HL-60/S4 treated with phorbol 12-myristate 13-acetate at 8.2 ng/mL for 4 days and 3 days (cell line): ENCODE data around the gene GLYR1.

ENCODE experiments used
- in situ Hi-C: fragments of 300-500 bp; cut with MboI; formaldehyde crosslinking; loops from 2 replicates; pipeline ENCODE4 v1.15.0; 2022; ENCODE audit warnings: low sequenced_read_pairs

The GLYR1 gene

DNA sequence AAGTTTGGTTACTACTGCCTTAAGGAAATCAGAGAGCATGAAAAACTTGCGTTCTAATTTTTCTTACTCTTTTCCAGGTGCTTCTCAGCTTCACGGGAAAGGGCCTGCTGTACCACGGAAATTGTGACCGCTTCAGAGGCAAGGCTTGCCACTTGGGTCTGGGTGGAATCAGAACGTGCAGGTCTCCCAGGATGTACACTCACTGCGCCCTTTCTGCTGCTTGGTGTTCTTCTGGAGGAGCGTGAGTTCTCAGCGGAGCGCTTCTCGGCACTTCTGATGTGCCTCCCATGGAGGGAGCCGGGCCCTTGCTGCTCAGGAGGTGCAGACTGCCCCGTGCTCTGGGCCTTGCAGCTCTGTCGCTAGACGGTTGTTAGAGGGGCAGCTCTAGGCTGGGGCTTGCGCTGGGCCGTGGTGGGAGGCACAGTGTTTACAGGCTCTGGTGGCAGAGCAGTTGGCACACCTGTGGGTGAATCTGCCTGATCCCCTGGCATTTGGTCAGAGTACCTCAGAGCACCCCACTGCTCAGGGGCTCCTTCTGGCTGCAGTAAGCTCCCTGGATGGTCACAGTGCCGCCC is 33.0 kb upstream of the GLYR1 start:
- in situ Hi-C loops, result no loop called here

DNA sequence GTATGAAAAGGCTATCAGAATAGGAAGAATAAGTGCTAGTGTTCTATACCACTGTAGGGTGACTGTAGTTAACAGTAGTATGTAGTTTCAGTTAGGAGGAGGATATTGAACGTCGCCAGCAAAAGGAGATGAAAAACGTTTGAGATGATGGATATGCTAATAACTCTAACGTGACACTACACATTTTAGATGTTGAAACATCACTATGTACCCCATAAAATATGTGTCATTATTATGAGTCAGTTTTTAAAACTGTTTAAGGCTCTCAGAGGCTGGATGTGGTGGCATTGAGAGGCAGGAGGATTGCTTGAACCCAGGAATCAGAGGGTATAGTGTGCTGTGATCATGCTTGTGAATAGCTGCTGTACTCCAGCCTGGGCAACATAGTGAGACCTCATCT is 32.0 kb upstream of the GLYR1 start:
- in situ Hi-C loops, result no loop called here

DNA sequence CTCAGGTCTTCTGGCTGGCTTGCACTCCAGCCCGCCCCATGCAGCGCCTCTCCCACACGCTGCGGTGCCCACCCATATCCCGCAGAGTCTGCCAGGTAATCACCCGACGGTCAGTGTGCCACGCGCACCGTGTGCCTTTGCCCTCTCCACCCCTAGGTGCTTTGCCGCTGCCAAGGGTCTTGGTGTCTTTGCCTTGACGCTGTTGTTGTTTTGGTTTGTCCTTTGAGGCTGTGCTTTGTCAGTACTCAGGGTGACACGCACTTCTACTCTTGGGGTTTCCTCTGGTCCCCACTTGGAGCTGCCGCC is 30.2 kb upstream of the GLYR1 start:
- in situ Hi-C loops, result no loop called here

DNA sequence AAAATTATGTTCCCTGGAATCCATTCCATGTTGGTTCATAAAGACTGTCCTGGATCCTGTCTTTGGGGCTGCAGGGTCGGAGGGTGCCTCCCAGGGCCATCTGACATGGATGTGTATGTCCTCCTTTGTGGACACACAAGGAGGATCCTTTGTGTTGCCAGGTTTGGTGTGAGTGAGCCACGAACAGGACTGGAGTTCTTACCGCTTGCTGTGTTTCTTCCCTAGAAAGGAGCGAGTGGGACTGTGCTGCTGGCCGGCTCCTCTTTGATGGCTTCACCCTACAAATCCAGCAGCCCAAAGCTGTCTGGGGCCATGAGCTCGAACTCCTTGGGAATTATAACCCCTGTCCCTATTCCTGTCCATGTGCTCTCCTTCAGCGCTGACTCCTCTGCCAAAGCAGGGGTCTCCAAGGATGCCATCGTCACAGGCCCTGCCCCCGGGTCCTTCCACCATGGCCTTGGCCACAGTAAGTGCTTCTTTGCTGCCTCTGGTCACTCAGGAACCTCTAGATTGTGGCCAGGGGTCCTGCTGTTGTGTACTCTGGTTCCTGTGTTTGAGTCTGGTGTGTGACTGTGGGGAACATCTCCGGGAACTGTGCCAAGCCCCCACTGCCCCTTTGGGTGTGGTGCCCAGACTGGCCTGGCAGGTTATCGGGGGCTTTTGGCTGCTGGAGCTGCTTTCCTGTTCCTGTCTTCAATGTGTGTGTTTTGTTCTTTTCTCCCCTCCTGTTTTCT is 29.7 kb upstream of the GLYR1 start:
- in situ Hi-C loops, result no loop called here

DNA sequence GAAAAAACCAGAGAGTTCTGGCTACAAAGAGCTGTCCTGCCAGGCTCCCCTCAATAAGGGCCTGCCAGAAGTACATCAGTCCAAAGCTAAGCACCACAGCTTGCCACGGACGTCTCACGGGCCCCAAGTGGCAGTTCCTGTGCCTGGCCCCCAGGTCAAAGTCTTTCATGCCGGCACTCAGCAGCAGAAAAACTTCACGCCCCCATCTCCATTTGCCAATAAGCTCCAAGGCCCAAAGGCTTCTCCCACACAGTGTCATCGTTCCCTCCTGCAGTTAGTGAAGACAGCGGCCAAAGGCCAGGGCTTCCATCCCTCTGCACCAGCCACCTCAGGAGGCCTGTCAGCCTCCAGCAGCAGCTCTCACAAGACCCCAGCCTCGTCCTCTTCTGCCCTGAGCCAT is 27.6 kb upstream of the GLYR1 start:
- in situ Hi-C loops, result loop anchor here (25.0 kb wide), 1 partner anchor 213 kb away; the partner anchor contains the start of gene EEF2KMT

DNA sequence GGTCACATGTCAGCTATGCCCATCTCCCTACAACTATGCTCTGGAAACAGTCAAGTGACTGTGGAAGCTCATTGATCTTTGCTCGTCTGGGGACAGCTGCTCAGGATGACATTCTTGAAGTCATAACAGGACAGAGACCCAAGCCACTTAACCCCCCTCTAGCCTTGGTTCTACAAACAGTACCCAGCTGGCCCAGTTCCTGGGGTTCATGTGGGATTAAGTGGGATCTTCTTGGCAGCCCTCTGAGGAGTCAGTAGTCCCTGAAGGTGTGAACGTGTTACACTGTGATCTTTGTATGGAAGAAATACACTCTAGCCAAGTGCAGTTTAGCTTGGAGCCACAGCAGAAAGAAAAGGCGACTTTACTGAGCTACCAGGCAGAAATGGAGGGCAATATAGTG is 26.0 kb upstream of the GLYR1 start:
- in situ Hi-C loops, result loop anchor here (25.0 kb wide), 1 partner anchor 214 kb away; the partner anchor contains the start of gene EEF2KMT

DNA sequence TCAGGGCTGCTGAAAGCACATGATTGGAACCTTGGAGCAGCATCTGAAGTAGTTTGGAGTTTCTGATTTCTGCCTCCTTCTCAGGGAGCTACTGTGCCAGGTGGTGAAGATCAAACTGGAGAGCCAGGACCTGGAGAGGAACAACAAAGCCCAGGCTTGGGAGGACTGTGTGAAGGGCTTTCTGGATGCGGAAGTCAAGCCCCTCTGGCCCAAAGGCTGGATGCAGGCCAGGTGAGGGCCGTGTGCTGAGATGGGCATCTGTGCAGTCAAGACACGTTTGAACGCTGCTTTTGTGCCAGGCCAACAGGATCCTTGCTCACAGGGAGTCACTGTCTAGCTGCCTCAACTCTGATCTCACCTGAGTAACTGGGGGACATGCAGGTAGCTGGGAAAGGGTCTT is 24.0 kb upstream of the GLYR1 start:
- in situ Hi-C loops, result loop anchor here (25.0 kb wide), 1 partner anchor 216 kb away; the partner anchor contains the start of gene EEF2KMT

DNA sequence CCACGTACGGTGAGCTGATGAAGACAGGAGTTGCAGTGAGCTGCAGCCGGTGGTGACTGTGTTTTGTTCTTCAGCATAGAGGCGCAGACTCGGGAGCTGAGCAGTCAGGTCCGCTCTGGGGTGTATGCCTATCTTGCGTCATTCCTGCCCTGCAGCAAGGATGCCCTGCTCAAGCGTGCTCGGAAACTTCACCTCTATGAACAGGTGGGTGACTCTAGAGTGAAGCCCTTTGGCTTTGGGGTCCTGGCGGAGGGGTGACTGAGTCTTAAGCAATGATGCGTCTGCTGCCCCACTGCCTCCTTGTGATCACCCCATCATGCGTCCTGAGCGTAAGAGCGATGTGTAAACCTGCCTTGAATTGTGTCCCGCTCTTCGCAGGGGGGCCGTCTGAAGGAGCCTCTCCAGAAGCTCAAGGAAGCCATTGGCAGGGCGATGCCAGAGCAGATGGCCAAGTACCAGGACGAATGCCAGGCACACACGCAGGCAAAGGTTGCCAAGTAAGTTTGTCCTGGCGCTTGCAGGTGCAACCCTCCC is 23.1 kb upstream of the GLYR1 start:
- in situ Hi-C loops, result loop anchor here (25.0 kb wide), 1 partner anchor 217 kb away; the partner anchor contains the start of gene EEF2KMT

DNA sequence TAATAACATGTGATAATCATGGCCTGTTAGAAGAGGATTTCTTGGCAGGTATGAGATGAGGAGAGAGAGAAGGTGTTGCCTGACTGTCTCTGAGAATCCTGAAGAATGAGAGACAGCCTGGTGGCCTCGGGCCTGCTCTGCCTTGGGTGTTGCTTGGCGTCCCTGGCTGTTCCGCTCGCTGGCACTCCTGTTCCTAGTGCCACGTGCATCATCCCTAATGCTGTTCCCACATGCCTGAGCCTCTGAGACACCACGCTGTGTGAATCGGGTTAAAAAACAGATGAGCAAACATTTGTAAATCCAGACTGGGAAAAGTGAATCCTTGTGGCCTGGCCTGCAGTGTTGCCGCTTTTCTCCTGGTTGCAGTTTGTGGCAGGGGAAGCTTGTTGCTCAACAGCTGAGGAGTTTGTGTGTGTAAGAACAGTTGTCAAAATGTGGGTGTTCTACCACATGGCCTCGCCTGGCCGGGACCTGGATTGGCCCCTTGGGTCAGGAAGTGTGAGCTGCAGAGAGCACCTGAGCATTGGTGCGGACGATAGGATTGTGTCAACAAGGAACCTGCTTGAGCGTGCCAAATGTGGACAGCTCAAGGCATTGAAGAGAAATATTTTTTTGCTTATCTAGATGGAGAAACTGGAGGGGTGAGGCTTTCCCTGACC is 22.2 kb upstream of the GLYR1 start:
- in situ Hi-C loops, result loop anchor here (25.0 kb wide), 1 partner anchor 218 kb away; the partner anchor contains the start of gene EEF2KMT

DNA sequence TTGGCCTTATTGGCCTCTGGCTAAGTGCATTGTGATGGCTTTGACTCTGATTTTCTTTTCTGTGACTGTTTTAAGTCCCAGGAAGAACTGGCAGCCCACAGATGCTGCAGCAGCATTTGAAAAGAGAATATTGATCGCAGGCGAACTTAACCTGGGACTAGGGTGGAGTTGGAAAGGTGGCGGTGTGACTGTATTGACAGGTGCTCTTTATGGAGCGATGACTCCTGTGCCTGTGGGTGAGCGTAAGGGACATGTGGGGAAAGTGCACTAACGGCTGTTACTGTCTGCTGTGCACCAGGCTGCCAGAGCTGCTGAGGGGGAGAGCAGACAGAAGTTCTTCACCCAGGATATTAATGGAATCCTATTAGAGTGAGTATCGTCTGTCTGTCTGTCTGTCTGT is 21.4 kb upstream of the GLYR1 start:
- in situ Hi-C loops, result loop anchor here (25.0 kb wide), 1 partner anchor 219 kb away; the partner anchor contains the start of gene EEF2KMT

DNA sequence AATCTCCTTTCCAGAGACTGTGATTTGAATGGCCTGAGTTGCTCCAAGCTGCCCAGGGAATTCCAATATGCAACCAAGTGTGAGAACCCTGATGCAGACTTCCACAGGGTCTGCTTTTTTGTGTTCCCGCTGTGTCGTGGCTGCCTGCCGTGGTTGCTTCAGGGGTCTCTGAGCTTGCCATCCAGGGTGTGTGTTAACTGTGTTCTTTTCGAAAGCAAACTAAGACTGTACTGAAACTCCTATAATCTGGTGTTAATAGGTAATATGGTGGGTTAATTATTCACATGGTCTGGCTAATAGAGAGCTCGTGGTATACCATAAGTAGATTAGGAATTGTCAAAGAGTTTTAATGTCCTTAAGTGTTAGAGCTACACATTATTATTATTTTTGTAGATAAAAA is 20.9 kb upstream of the GLYR1 start:
- in situ Hi-C loops, result loop anchor here (25.0 kb wide), 1 partner anchor 219 kb away; the partner anchor contains the start of gene EEF2KMT

DNA sequence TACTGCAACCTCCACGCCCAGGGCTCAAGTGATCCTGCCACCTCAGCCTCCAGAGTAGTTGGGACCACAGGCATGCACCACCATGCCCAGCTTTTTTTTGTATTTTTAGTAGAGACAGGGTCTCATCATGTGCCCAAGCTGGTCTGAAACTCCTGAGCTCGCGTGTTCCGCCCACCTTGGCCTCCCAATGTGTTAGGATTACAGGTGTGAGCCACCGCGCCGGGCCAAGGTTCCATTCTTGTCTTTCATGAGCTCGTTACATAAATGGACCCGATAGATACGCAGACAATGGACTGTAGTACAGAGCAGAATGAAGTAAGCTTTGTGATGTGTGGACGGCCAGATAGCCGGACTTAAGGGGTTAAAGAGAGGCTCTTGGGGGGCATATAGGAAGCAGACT is 19.5 kb upstream of the GLYR1 start:
- in situ Hi-C loops, result loop anchor here (25.0 kb wide), 1 partner anchor 221 kb away; the partner anchor contains the start of gene EEF2KMT

DNA sequence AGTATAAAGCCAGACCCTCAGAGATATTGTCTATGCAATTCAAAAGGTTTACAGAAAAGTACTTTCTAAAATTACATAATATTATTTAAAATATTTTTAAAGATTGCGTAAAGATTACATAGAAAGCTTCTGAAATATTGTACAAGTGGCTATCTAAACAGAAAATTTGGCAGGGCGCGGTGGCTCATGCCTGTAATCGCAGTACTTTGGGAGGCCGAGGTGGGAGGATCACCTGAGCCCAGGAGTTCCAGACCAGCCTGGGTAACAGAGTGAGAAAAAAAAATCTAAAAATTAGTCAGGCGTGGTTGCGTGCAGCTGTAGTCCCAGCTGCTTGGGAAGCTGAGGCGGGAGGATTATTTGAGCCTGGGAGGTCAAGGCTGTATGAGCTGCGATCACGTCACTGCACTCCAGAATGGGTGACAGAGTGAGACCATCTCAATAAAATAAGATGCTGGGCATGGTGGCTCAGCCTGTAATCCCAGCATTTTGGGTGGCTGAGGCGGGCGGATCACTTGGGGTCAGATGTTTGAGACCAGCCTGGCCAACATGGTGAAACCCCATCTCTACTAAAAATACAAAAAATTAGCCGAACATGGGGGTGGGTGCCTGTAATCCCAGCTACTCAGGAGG is 18.3 kb upstream of the GLYR1 start:
- in situ Hi-C loops, result loop anchor here (25.0 kb wide), 1 partner anchor 222 kb away; the partner anchor contains the start of gene EEF2KMT

DNA sequence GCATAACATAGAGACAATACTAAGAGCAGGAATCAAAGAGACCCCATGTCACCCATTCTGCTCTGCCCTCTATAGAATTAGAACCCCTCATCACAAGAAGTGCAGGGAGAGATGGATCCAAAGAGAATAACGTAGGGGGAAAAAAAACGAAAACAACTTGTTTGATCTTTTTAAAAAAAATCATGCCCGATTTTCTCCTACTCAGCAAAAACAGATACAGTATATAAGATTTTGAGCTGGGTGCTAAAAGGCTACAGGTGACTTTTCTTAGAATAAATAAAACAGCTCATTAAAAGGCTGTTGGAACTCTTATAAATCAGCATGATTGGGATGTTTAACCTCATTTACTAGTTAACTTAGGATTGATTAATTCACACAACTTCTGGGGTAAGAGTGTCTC is 17.6 kb upstream of the GLYR1 start:
- in situ Hi-C loops, result loop anchor here (25.0 kb wide), 1 partner anchor 223 kb away; the partner anchor contains the start of gene EEF2KMT

DNA sequence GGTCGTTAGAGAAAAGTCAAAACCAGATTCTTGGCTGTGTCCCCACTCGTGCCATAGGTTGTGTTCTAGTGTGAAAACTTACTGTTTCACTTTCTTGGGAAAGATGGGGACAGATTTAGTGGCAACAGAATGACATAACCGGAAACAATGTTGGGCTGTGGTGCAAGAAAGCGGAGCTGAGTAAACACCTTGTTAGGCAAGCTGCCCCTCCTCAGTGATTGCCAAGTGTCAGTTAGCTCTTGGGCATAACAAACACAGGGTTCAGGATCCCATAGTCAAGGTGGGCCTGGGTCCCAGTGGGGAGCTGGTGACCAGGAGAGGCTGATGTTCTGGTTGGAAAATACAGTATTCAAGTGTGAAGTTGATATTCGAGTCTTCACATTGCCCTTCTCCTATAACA is 15.6 kb upstream of the GLYR1 start:
- in situ Hi-C loops, result loop anchor here (25.0 kb wide), 1 partner anchor 225 kb away; the partner anchor contains the start of gene EEF2KMT

DNA sequence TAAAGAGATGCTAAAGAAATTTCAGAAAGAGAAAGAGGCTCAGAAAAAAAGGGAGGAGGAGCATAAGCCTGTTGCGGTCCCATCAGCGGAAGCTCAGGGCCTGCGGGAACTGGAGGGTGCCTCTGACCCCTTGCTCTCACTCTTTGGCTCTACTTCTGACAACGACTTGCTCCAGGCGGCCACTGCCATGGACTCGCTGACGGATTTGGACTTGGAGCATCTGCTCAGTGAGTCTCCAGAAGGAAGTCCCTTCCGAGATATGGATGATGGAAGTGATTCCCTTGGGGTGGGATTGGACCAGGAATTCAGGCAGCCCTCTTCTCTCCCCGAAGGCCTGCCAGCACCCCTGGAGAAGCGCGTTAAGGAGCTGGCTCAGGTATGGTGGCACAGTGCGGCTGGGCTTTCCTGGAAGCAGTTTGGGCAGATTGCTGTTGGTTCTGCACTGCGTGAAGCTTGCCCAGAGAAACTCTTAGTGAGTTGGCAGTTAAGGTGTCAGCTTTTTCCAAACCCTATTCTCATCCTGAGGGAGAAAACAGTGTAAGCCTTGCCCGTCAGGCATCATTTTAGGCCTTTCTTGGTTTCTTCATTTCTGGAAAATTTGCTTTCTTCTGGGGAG is 13.7 kb upstream of the GLYR1 start:
- in situ Hi-C loops, result loop anchor here (25.0 kb wide), 1 partner anchor 226 kb away; the partner anchor contains the start of gene EEF2KMT

DNA sequence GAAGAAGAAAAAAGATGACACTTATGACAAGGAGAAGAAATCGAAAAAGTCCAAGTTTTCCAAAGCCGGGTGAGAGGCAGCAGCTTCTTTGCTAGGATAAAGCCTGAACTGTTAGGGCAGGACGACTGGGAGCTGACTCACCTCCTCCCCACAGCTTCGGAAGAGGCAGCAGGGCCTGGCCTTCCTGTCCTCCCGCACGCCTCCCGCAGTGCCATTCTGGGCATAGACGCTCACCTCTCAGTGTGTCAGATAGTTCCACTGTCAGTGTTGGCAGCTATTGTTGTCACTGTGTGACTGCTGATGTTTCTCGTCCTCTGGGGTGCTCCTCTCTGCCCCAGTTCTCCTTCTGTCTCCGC is 12.8 kb upstream of the GLYR1 start:
- in situ Hi-C loops, result loop anchor here (25.0 kb wide), 1 partner anchor 227 kb away; the partner anchor contains the start of gene EEF2KMT

DNA sequence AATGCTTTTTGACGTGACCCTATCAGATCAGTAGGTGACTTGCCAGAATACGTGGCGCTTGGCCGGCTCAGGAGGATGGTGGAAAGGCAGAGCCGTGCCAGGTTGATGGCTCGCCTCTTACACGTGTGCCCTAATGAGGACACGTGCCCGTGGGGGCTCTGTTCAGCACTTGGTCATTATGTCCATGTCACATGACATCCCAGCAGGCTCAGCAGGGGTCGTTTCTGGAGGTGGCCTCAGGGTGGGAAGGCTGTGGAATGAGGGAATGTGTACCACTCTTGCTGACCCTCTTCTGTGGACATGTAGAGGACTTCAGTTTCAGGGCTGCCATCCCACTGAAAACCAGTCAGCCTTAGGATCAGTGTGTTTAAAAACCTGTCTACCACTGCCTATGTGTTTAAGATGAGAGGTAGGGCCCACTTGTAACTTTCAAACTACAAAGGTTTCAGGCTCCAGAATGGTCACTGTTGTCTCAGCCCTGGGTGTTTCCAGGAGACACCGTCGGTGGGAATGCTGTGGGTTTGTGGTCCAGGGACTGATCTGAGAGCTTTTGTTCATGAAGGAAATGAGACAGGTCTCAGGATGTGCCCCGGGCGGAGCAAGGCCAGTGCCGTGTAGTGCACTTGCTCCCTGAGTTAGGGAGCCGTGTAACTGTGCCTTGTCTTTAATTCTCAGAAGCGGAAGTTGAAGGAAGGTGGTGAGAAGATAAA is 12.3 kb upstream of the GLYR1 start:
- in situ Hi-C loops, result loop anchor here (25.0 kb wide), 1 partner anchor 228 kb away; the partner anchor contains the start of gene EEF2KMT

DNA sequence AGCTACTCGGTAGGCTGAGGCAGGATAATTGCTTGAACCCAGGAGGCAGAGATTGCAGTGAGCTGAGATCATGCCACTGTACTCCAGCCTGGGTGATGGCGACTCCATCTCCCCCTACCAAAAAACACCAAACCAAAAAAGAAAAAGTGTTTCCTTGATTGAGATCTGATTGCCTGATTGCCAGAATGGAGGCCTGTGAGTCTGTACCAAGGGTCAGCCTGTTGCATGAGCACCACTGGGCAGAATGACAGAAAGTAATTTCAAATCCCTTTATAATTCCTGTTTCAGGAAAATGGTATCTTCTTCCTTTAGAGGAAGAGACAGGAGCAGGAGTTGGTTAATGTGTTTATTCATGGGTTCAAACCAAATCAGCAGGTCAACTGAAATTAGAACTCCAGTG is 8.7 kb upstream of the GLYR1 start:
- in situ Hi-C loops, result loop anchor here (25.0 kb wide), 1 partner anchor 231 kb away; the partner anchor contains the start of gene EEF2KMT
